GM19395 (cell line): ENCODE measurements around the gene QRSL1.
"Not testable (repeated sequence)": the region's sequence is repeated elsewhere in the genome, so short reads cannot be mapped to it uniquely, and the experiment has no call there.

Experiments used
- ATAC-seq: cut with Tn5 transposase; IDR thresholded peaks from one replicate; pipeline ENCODE4 v1.9.1; 2021; ENCODE audit warnings: mild to moderate bottlenecking, moderate library complexity; ENCODE audit not compliant: unreplicated experiment

QRSL1 gene, protein sequence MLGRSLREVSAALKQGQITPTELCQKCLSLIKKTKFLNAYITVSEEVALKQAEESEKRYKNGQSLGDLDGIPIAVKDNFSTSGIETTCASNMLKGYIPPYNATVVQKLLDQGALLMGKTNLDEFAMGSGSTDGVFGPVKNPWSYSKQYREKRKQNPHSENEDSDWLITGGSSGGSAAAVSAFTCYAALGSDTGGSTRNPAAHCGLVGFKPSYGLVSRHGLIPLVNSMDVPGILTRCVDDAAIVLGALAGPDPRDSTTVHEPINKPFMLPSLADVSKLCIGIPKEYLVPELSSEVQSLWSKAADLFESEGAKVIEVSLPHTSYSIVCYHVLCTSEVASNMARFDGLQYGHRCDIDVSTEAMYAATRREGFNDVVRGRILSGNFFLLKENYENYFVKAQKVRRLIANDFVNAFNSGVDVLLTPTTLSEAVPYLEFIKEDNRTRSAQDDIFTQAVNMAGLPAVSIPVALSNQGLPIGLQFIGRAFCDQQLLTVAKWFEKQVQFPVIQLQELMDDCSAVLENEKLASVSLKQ

DNA sequence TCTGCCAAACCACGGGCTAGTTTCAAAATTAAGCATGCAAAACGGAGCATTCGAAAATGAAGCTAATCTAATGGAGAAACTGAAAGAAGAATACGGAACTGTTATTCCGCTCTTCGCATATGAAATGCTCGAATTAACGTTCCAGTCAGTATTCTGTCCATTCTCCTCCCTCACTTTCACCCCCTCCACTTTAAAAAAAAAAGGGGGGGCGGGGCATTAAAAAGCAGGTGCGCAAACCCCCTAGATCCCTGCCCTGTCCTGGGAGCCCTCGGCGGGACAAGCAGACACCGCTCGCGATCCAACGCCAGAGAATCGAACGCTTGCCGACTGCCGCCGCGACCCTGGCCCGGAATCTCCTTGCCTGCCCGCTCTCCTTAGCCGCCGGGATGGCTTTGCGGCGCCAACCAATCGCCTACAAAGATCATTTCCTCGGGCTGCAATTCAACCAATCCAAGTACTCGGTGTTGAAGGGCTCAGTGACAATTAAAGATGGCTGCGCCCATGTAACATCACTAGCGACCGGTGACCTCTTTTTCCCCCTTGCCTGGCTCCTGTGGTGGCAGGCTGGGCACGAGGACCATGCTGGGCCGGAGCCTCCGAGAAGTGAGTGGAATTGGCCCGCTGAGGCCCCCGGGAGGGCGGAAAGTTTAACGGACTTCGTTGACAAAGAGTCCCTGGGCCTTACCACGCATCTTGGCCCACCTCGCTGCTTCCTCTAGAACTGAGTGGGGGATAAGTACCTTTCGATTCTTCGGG, at the start of gene QRSL1, which contains the start of gene RTN4IP1:
QRSL1 (plus strand) TSS at position 476 of the 756 bp plus-strand sequence; CDS start at position 580, 104 bp downstream.
RTN4IP1 (minus strand) TSS at position 396 of the 756 bp plus-strand sequence. CDS start 477 bp downstream, outside the sequence.
- peak; percentile 77 for ATAC-seq

DNA sequence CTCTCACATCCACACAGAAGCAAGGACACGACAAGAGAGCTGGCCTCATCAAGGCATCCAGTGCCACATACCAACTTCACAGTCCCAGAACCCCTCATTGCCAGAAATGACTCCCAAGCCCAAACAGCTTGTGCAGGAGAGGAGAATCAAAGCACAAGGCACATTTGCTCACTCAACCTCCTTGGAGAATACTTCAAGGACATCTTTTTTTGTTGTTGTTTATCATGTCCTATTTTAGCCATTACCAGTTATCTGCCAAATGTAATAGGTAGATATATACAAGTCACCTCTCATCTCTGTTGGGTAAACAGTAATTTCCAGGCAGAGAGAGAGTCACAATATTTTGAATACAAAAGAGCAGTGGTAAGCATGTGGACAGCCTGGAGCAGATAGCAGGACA, 47.9 kb upstream of the QRSL1 start:
- ATAC-seq = no peak

DNA sequence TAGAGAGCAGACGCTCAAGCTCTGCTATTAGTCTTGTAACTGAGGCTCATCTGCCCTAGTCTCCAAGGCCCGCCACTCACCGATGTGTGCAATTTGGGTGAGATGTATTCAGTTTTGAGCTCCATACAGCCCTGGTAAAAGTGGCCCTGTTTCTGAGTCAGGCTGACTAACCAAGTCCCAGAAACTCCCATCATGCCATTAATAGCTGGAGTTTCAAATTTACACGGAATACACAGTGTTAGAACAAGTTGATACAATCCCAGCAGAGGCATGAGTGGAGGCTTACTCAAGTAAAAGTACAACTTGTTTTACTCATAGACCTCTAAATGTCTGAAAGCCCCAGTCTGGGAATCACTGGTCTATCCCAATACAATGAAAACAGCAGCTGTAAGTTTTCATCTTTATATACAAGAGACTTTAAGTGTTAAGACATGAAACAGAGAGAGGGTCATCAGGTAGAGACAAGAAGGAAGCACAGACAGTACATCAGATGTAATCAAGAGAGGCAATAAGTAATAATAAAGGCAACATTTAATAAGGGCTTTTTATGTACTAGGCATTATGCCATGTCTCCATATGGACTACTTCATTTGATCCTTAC, 42.5 kb upstream of the QRSL1 start:
- no peak for ATAC-seq

DNA sequence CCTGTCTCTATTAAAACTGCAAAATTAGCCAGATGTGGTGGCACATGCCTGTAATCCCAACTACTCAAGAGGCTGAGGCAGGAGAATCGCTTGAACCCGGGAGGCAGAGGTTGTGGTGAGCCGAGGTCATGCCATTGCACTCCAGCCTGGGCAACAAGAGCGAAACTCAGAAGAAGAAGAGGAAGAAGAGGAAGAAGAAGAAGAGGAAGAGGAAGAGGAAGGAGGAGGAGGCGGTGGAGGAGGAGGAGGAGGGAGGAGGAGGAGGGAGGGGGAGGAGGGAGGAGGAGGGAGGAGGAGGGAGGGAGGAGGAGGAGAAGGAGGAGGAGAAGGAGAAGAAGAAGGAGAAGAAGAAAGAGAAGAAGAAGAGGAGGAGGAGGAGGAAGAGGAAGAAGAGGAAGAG, 40.4 kb upstream of the QRSL1 start:
- ATAC-seq = not testable (repeated sequence)

GRCh38 chr6:106591111-106591825, 38.1 kb upstream of the QRSL1 start:
- ATAC-seq = no peak

DNA sequence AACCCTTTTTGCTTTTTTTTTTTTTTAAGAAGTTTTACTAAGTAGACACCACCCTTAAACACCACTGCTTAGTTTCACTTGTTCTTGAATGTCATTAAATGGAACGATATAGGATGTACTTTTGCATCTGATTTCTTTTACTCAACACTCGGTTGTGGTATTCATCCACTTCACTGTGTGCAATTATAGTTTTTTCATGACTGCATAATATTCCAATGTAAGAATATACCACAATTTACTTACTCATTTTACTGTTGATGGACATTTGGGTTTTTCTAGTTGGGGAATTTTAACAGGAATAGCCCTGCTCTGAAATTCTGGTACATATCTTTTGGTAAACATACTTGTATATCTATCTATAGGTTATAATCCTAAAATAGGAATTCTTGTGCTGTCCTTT, 29.9 kb upstream of the QRSL1 start:
- no peak for ATAC-seq

GRCh38 chr6:106600329-106600728, 29.0 kb upstream of the QRSL1 start:
- no peak for ATAC-seq

GRCh38 chr6:106608080-106608668, 21.2 kb upstream of the QRSL1 start:
- peak; percentile 76 for ATAC-seq

- no peak for ATAC-seq
These were observed 19.7 kb upstream of the QRSL1 start for GRCh38 chr6:106609699-106610098.

GRCh38 chr6:106611030-106611429, 18.3 kb upstream of the QRSL1 start:
- ATAC-seq = no peak

DNA sequence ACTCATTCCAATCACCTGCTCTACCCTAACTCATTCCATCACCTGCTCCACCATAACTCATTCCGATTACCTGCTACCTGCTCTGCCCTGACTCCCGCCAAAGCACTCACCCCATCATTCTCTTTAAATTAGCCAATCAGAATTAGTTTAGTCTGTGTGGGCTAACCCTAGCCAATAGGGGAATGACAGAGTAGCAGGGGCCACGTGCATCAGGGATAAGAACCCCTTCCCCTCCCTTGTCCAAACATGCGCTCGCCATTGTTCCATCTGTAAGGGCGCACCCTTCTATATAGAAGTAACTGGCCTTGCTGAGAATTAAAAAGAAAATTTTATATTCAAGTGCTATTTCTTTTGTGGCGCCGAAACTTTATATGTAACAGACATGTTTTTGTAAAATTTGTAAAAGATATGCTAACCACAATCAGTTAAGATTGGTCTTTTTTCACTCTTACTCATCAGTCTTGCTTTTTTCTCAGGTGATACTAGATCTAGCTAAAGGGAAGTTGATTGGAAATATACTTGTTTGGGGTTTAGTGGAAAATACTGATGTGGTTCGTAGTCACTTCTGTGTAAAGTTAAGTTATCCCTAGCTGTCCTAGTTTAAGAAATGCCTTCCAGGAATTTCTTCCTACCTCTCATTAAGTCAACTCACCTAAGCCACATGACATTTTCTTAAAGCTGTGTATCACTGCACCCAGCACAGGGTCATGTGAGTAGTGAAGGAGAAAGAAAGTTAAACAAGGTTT, 16.5 kb upstream of the QRSL1 start:
- peak; percentile 49 for ATAC-seq

GRCh38 chr6:106613590-106613989, 15.8 kb upstream of the QRSL1 start:
- no peak for ATAC-seq

- no peak for ATAC-seq
These were observed 15.2 kb upstream of the QRSL1 start for GRCh38 chr6:106614166-106614565.

DNA sequence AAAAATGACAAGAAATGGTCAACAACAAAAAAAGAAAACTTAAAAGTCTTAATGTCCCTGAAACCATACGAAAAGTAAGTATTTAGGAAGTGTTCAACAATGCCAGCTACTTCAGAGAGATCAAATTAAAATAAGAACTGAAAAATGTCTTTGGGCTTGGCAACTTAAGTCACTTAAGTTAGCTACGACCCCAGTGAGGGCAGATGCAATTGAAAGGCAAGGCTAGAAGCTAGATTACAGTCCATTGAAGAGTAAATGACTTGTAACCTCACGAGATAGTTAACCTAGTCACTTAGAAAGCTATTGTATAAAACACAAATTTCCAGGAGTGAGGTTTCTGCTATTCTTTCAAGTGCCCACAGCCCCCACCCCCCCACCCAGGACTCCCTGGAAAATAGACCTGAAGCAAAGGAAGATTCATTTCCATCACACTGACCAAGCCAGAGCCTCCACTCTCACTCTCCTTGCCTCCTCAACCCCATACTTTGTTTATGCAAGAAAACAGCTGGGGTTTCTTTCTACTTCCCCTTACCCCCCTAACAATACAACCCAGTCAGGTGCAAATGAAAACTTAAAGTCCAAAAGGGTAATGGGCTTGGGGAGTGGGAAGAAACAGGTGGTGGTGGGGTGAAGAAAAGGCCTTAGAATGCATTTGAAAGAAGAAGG, 14.7 kb upstream of the QRSL1 start:
- ATAC-seq = no peak

GRCh38 chr6:106617302-106617701, 12.1 kb upstream of the QRSL1 start:
- ATAC-seq = peak; percentile 70

- ATAC-seq = no peak
These were observed 11.5 kb upstream of the QRSL1 start for GRCh38 chr6:106617857-106618256.

DNA sequence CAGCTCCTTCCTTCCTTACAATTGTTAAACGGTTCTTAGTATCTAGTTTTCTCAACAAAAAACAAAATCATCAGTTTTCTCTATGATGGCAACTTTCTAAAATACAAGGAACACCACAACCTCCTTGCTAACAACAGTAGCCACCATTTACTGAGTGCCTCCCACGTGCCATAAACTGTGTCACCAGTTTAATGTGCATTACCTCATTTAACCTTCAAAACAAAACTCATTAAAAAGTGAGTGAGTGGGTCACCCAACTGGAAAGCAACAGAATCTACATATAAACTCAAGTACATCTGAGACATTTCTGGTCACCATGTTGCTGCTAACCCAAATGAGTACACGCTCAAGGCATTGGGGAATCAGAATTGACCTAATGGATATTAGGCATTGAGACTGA, 11.1 kb upstream of the QRSL1 start:
- no peak for ATAC-seq

DNA sequence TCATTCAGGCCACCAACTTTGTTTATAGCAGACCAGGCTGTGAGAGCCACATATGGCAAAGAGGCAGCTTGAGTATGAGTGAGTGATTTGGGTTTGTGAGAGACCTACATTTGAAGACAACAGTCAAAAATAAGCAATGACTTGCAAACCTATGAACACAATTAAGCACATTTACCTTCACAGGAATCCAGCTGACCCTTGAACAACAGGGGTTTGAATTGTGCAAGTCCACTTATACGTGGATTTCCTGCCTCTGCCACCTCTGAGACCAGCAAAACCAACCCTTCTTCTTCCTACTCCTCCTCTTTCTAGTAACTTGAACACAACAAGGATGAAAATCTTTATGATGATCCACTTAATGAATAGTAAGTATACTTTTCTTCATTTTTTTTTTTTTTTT, 10.2 kb upstream of the QRSL1 start:
- ATAC-seq = no peak
